Mesenchymal stem cell (in vitro differentiated cells and primary cell): ENCODE data around the gene CASP5.
"Not testable (repeated sequence)": the region's sequence is repeated elsewhere in the genome, so short reads cannot be mapped to it uniquely, and the experiment has no call there.

Source experiments
- DNase-seq: peaks from one replicate; pipeline ENCODE4 v3.0.0-alpha.2; 2013
- H2AFZ ChIP-seq: one replicate; pipeline ENCODE4 v1.6.1; 2013; ENCODE audit warnings: low read depth, mild to moderate bottlenecking, control low read depth, inconsistent platforms, low read length, moderate library complexity
- H2AK5ac ChIP-seq: 2 replicates; pipeline ENCODE4 v1.6.1; 2013; ENCODE audit warnings: low read length, moderate library complexity, mild to moderate bottlenecking, inconsistent platforms; ENCODE audit not compliant: severe bottlenecking
- H2BK120ac ChIP-seq: one replicate; pipeline ENCODE4 v1.6.1; 2013; ENCODE audit warnings: low read depth, mild to moderate bottlenecking, inconsistent platforms, low read length, moderate library complexity
- H2BK12ac ChIP-seq, 2 experiments: one replicate each; pipeline ENCODE4 v1.6.1; 2013; ENCODE audit warnings: inconsistent platforms in 2 of 2, low read length in 2 of 2, mild to moderate bottlenecking in 2 of 2, moderate library complexity in 2 of 2, control low read depth in 1 of 2
- H2BK15ac ChIP-seq: one replicate; pipeline ENCODE4 v1.6.1; 2013; ENCODE audit warnings: mild to moderate bottlenecking, low read depth, inconsistent platforms; ENCODE audit not compliant: poor library complexity, severe bottlenecking
- H2BK5ac ChIP-seq: 2 replicates; pipeline ENCODE4 v1.6.1; 2013; ENCODE audit warnings: low read depth, mild to moderate bottlenecking, low read length, control low read depth, inconsistent platforms; ENCODE audit not compliant: poor library complexity, severe bottlenecking
- H3K14ac ChIP-seq, 2 experiments: one replicate each; pipeline ENCODE4 v1.6.1; 2013; ENCODE audit warnings: inconsistent platforms in 2 of 2, low read length in 2 of 2, control low read depth in 1 of 2, mild to moderate bottlenecking in 1 of 2, moderate library complexity in 1 of 2
- H3K18ac ChIP-seq, 2 experiments: one replicate each; pipeline ENCODE4 v1.6.1; 2013; ENCODE audit warnings: inconsistent platforms in 2 of 2, low read length in 2 of 2, control low read depth in 1 of 2, low read depth in 1 of 2, mild to moderate bottlenecking in 1 of 2
- H3K23ac ChIP-seq, 2 experiments: one replicate each; pipeline ENCODE4 v1.6.1; 2013; ENCODE audit warnings: inconsistent platforms in 2 of 2, low read length in 2 of 2, mild to moderate bottlenecking in 2 of 2, moderate library complexity in 2 of 2, control low read depth in 1 of 2
- H3K27ac ChIP-seq: 2 replicates; pipeline ENCODE4 v1.5.1; 2013; ENCODE audit warnings: mild to moderate bottlenecking, moderate library complexity, low read length, control low read depth, inconsistent platforms; ENCODE audit not compliant: poor library complexity, severe bottlenecking
- H3K27me3 ChIP-seq, 2 experiments: 2 replicates each; pipeline versions ENCODE4 v1.6.1 to v1.7.0; 2013; ENCODE audit warnings: low read length in 2 of 2, mild to moderate bottlenecking in 2 of 2, moderate library complexity in 2 of 2, control low read depth in 1 of 2, inconsistent platforms in 1 of 2; ENCODE audit not compliant: control insufficient read depth in 1 of 2, insufficient read depth in 1 of 2
- H3K36me3 ChIP-seq, 2 experiments: 2 replicates each; pipeline versions ENCODE4 v1.6.1 to v1.7.0; 2013; ENCODE audit warnings: low read length in 2 of 2, control low read depth in 1 of 2, inconsistent platforms in 1 of 2, low read depth in 1 of 2, mild to moderate bottlenecking in 1 of 2; ENCODE audit not compliant: insufficient read depth in 2 of 2, control insufficient read depth in 1 of 2
- H3K4ac ChIP-seq, 2 experiments: one replicate each; pipeline ENCODE4 v1.6.1; 2013; ENCODE audit warnings: inconsistent platforms in 2 of 2, low read length in 2 of 2, mild to moderate bottlenecking in 2 of 2, moderate library complexity in 2 of 2, control low read depth in 1 of 2, low read depth in 1 of 2
- H3K4me1 ChIP-seq: 2 replicates; pipeline ENCODE4 v1.6.1; 2013; ENCODE audit warnings: low read depth, low read length, control low read depth; ENCODE audit not compliant: control insufficient read depth, insufficient read depth
- H3K4me2 ChIP-seq: 2 replicates; pipeline ENCODE4 v1.6.1; 2013; ENCODE audit warnings: low read length, mild to moderate bottlenecking, inconsistent platforms; ENCODE audit not compliant: poor library complexity, severe bottlenecking
- H3K4me3 ChIP-seq, 2 experiments: 2 replicates each; pipeline versions ENCODE4 v1.5.1 to v1.7.0; 2013; ENCODE audit warnings: low read length in 2 of 2, mild to moderate bottlenecking in 2 of 2, control low read depth in 1 of 2, low read depth in 1 of 2; ENCODE audit not compliant: insufficient read depth in 1 of 2
- H3K79me1 ChIP-seq: replicated peaks from 2 replicates; pipeline ENCODE4 v1.6.1; 2013; ENCODE audit warnings: mild to moderate bottlenecking, control low read depth, low read length, inconsistent platforms; ENCODE audit not compliant: poor library complexity, severe bottlenecking
- H3K9ac ChIP-seq: 2 replicates; pipeline ENCODE4 v1.7.0; 2013; ENCODE audit warnings: mild to moderate bottlenecking, low read length, moderate library complexity
- H3K9me3 ChIP-seq: 2 replicates; pipeline ENCODE4 v1.7.0; 2013; ENCODE audit warnings: mild to moderate bottlenecking, low read length; ENCODE audit not compliant: control insufficient read depth
- H4K8ac ChIP-seq: one replicate; pipeline ENCODE4 v1.6.1; 2013; ENCODE audit warnings: inconsistent platforms, mild to moderate bottlenecking, low read length, moderate library complexity
- H4K91ac ChIP-seq: one replicate; pipeline ENCODE4 v1.6.1; 2013; ENCODE audit warnings: mild to moderate bottlenecking, low read length, inconsistent platforms
- WGBS: methylation state at CpG from one replicate; pipeline ENCODE4 v1.1.7; 2013; ENCODE audit warnings: mixed read lengths; 5-methylcytosine and 5-hydroxymethylcytosine counted together

The CASP5 gene

GRCh38 chr11:105046898-105047579, 24.1 kb upstream of the CASP5 start:
- H3K9ac ChIP-seq = peak overlapping the region; percentile 40
- H4K8ac ChIP-seq = no peak overlapping the region
- H3K4me2 ChIP-seq = peak overlapping the region; percentile 35
- no peaks in the 10 kb centered on the region for H3K36me3 ChIP-seq
- no peak overlapping the region for H2BK12ac ChIP-seq
- no peak overlapping the region for H2AK5ac ChIP-seq
- H2BK15ac ChIP-seq = no peak overlapping the region
- H3K23ac ChIP-seq = no peak overlapping the region
- no peak overlapping the region for H2AFZ ChIP-seq
- H3K14ac ChIP-seq = no peak overlapping the region
- 1% methylated on average over 5 of the region's 8 CpGs for WGBS
- H3K9me3 ChIP-seq = no peaks in the 10 kb centered on the region
- no peak overlapping the region for H4K91ac ChIP-seq
- no peaks in the 10 kb centered on the region for H3K27me3 ChIP-seq
- no peak overlapping the region for H3K18ac ChIP-seq
- no peak overlapping the region for H2BK120ac ChIP-seq
- H3K4me1 ChIP-seq = no peaks in the 10 kb centered on the region
- peak; percentile 99 for DNase-seq
- H3K4me3 ChIP-seq = no peak overlapping the region
- no peaks in the 10 kb centered on the region for H3K79me1 ChIP-seq
- H3K27ac ChIP-seq = peak overlapping the region; percentile 67
- H3K4ac ChIP-seq = no peak overlapping the region
- H2BK5ac ChIP-seq = no peak overlapping the region

GRCh38 chr11:105045676-105046296, 22.8 kb upstream of the CASP5 start:
- H3K4me3 ChIP-seq = peak overlapping the region in 1 of 2 experiments; percentile 72
- no peak overlapping the region for H3K4me2 ChIP-seq
- no peak overlapping the region for H2BK15ac ChIP-seq
- no peaks in the 10 kb centered on the region for H3K36me3 ChIP-seq
- H2AFZ ChIP-seq = no peak overlapping the region
- no peak overlapping the region for H4K8ac ChIP-seq
- no peaks in the 10 kb centered on the region for H3K9me3 ChIP-seq
- H2BK5ac ChIP-seq = no peak overlapping the region
- H3K4me1 ChIP-seq = no peaks in the 10 kb centered on the region
- no peak for DNase-seq
- peak overlapping the region; percentile 91 to 97 for H2BK12ac ChIP-seq
- no peaks in the 10 kb centered on the region for H3K79me1 ChIP-seq
- H4K91ac ChIP-seq = peak overlapping the region; percentile 70
- 95% methylated on average over 5 of the region's 5 CpGs for WGBS
- peak overlapping the region; percentile 17 to 63 for H3K4ac ChIP-seq
- no peak overlapping the region for H3K27ac ChIP-seq
- no peak overlapping the region for H2AK5ac ChIP-seq
- H3K18ac ChIP-seq = peak overlapping the region; percentile 6 to 61
- H3K27me3 ChIP-seq = no peaks in the 10 kb centered on the region
- H2BK120ac ChIP-seq = peak overlapping the region; percentile 1
- H3K23ac ChIP-seq = no peak overlapping the region
- H3K14ac ChIP-seq = no peak overlapping the region
- peak overlapping the region; percentile 77 for H3K9ac ChIP-seq

GRCh38 chr11:105044557-105045524, 21.9 kb upstream of the CASP5 start, which contains the start of gene CARD16:
TSS of gene CARD16 (minus strand) at chr11:105045335. CDS start at chr11:105045297, 38 bp downstream.
- H2AFZ ChIP-seq, H3K4me2 ChIP-seq, H3K14ac ChIP-seq, H3K79me1 ChIP-seq, H3K27me3 ChIP-seq, H2AK5ac ChIP-seq, H3K9me3 ChIP-seq, H3K27ac ChIP-seq, H4K8ac ChIP-seq, H3K36me3 ChIP-seq, H3K23ac ChIP-seq, H3K4me1 ChIP-seq, H2BK5ac ChIP-seq: not testable (repeated sequence)
- H4K91ac ChIP-seq = peak within 1 kb of the TSS; percentile 70
- peak within 1 kb of the TSS; percentile 77 for H3K9ac ChIP-seq
- H3K4ac ChIP-seq = peak within 1 kb of the TSS; percentile 63 to 76
- WGBS = 91% methylated on average over 5 of the region's 5 CpGs
- peak within 1 kb of the TSS; percentile 91 to 97 for H2BK12ac ChIP-seq
- peak within 1 kb of the TSS; percentile 1 for H2BK120ac ChIP-seq
- peak within 1 kb of the TSS; percentile 61 to 70 for H3K18ac ChIP-seq
- peak within 1 kb of the TSS in 1 of 2 experiments; percentile 72 for H3K4me3 ChIP-seq
- H2BK15ac ChIP-seq = peak within 1 kb of the TSS; percentile 16
- DNase-seq = peak; percentile 76

- Histone ChIP-seq H2BK120ac (no peak overlapping the region), H4K91ac (no peak overlapping the region), H4K8ac (no peak overlapping the region), H2AFZ (no peak overlapping the region), H3K9ac (no peak overlapping the region), H3K4me3 (no peak overlapping the region), H3K27me3 (no peaks in the 10 kb centered on the region), H2BK5ac (no peak overlapping the region), H2BK15ac (no peak overlapping the region), H3K18ac (no peak overlapping the region), H3K14ac (no peak overlapping the region), H3K23ac (no peak overlapping the region), H3K4ac (no peak overlapping the region), H3K79me1 (no peaks in the 10 kb centered on the region), H2AK5ac (no peak overlapping the region), H3K9me3 (no peaks in the 10 kb centered on the region), H3K36me3 (no peaks in the 10 kb centered on the region), H3K4me1 (no peaks in the 10 kb centered on the region), H2BK12ac (no peak overlapping the region), H3K27ac (no peak overlapping the region), H3K4me2 (no peak overlapping the region)
- WGBS = 100% methylated on average over 2 of the region's 3 CpGs
- DNase-seq = no peak
Measured at GRCh38 chr11:105042178-105042577, 19.2 kb upstream of the CASP5 start.
